ENCODE data around the gene ZFP69.
"Not testable (repeated sequence)": the region's sequence is repeated elsewhere in the genome, so short reads cannot be mapped to it uniquely, and the experiment has no call there.

The ZFP69 gene

GRCh38 chr1:40451238-40451585 is 25.9 kb upstream of the ZFP69 start:
- Histone ChIP-seq H3K36me3 (ENCODE audit: control insufficient read depth in 2 of 2, insufficient read depth in 2 of 2, low read length in 2 of 2) (no peaks in the 10 kb centered on the region), H3K27me3 (ENCODE audit: control insufficient read depth in 2 of 2, insufficient read depth in 2 of 2, low read length in 2 of 2) (no peaks in the 10 kb centered on the region), H3K4me3 (ENCODE audit: low read length in 2 of 2) (no peak overlapping the region), H3K9ac (ENCODE audit: low read depth in 1 of 2, low read length in 2 of 2) (no peak overlapping the region), H3K9me3 (ENCODE audit: control insufficient read depth in 2 of 2, low read length in 2 of 2) (peaks cover 3 to 6% of the 10 kb centered on the region in 2 donors), H3K27ac (ENCODE audit: low read depth in 2 of 2, low read length in 2 of 2) (no peak overlapping the region), H3K4me1 (ENCODE audit: control insufficient read depth in 2 of 2, insufficient read depth in 2 of 2, low read length in 2 of 2) (peaks cover 0 to 3% of the 10 kb centered on the region in 2 donors)

GRCh38 chr1:40454873-40455272 is 22.2 kb upstream of the ZFP69 start:
- Histone ChIP-seq H3K27ac (ENCODE audit: low read depth in 2 of 2, low read length in 2 of 2) (no peak overlapping the region), H3K4me1 (ENCODE audit: control insufficient read depth in 2 of 2, insufficient read depth in 2 of 2, low read length in 2 of 2) (peaks cover 0 to 3% of the 10 kb centered on the region in 2 donors), H3K9me3 (ENCODE audit: control insufficient read depth in 2 of 2, low read length in 2 of 2) (peaks cover 18 to 25% of the 10 kb centered on the region in 2 donors), H3K27me3 (ENCODE audit: control insufficient read depth in 2 of 2, insufficient read depth in 2 of 2, low read length in 2 of 2) (no peaks in the 10 kb centered on the region), H3K9ac (ENCODE audit: low read depth in 1 of 2, low read length in 2 of 2) (no peak overlapping the region), H3K36me3 (ENCODE audit: control insufficient read depth in 2 of 2, insufficient read depth in 2 of 2, low read length in 2 of 2) (peaks cover 17 to 18% of the 10 kb centered on the region in 2 donors), H3K4me3 (ENCODE audit: low read length in 2 of 2) (no peak overlapping the region)

GRCh38 chr1:40462956-40463590 is 14.0 kb upstream of the ZFP69 start:
- no peak overlapping the region for H3K9ac ChIP-seq (ENCODE audit: low read depth in 1 of 2, low read length in 2 of 2)
- H3K36me3 ChIP-seq (ENCODE audit: control insufficient read depth in 2 of 2, insufficient read depth in 2 of 2, low read length in 2 of 2), result peaks cover 13 to 19% of the 10 kb centered on the region in 2 donors
- H3K27me3 ChIP-seq (ENCODE audit: control insufficient read depth in 2 of 2, insufficient read depth in 2 of 2, low read length in 2 of 2), result no peaks in the 10 kb centered on the region
- H3K4me3 ChIP-seq (ENCODE audit: low read length in 2 of 2), result no peak overlapping the region
- no peaks in the 10 kb centered on the region for H3K4me1 ChIP-seq (ENCODE audit: control insufficient read depth in 2 of 2, insufficient read depth in 2 of 2, low read length in 2 of 2)
- H3K9me3 ChIP-seq (ENCODE audit: control insufficient read depth in 2 of 2, low read length in 2 of 2), result peaks cover 52 to 55% of the 10 kb centered on the region in 2 donors
- no peak overlapping the region for H3K27ac ChIP-seq (ENCODE audit: low read depth in 2 of 2, low read length in 2 of 2)

GRCh38 chr1:40469327-40469726 is 7.8 kb upstream of the ZFP69 start:
- Histone ChIP-seq H3K36me3 (ENCODE audit: control insufficient read depth in 2 of 2, insufficient read depth in 2 of 2, low read length in 2 of 2) (no peaks in the 10 kb centered on the region), H3K27ac (ENCODE audit: low read depth in 2 of 2, low read length in 2 of 2) (no peak overlapping the region), H3K27me3 (ENCODE audit: control insufficient read depth in 2 of 2, insufficient read depth in 2 of 2, low read length in 2 of 2) (no peaks in the 10 kb centered on the region), H3K9ac (ENCODE audit: low read depth in 1 of 2, low read length in 2 of 2) (no peak overlapping the region), H3K4me3 (ENCODE audit: low read length in 2 of 2) (no peak overlapping the region), H3K9me3 (ENCODE audit: control insufficient read depth in 2 of 2, low read length in 2 of 2) (peaks cover 30 to 34% of the 10 kb centered on the region in 2 donors), H3K4me1 (ENCODE audit: control insufficient read depth in 2 of 2, insufficient read depth in 2 of 2, low read length in 2 of 2) (no peaks in the 10 kb centered on the region)

- no peak overlapping the region for H3K4me3 ChIP-seq (ENCODE audit: low read length in 2 of 2)
- no peak overlapping the region for H3K9ac ChIP-seq (ENCODE audit: low read depth in 1 of 2, low read length in 2 of 2)
- no peaks in the 10 kb centered on the region for H3K36me3 ChIP-seq (ENCODE audit: control insufficient read depth in 2 of 2, insufficient read depth in 2 of 2, low read length in 2 of 2)
- no peak overlapping the region for H3K27ac ChIP-seq (ENCODE audit: low read depth in 2 of 2, low read length in 2 of 2)
- H3K4me1 ChIP-seq (ENCODE audit: control insufficient read depth in 2 of 2, insufficient read depth in 2 of 2, low read length in 2 of 2), result peaks cover 3% of the 10 kb centered on the region in 2 donors
- peaks cover 0 to 7% of the 10 kb centered on the region in 2 donors for H3K9me3 ChIP-seq (ENCODE audit: control insufficient read depth in 2 of 2, low read length in 2 of 2)
- H3K27me3 ChIP-seq (ENCODE audit: control insufficient read depth in 2 of 2, insufficient read depth in 2 of 2, low read length in 2 of 2), result no peaks in the 10 kb centered on the region
These were observed 1.8 kb upstream of the ZFP69 start for GRCh38 chr1:40475268-40475667.

- peaks cover 3% of the 10 kb centered on the region in 2 donors for H3K4me1 ChIP-seq (ENCODE audit: control insufficient read depth in 2 of 2, insufficient read depth in 2 of 2, low read length in 2 of 2)
- peak overlapping the region; percentile 87 to 92 for H3K4me3 ChIP-seq (ENCODE audit: low read length in 2 of 2)
- peak overlapping the region in 1 of 2 donors; percentile 61 for H3K27ac ChIP-seq (ENCODE audit: low read depth in 2 of 2, low read length in 2 of 2)
- H3K36me3 ChIP-seq (ENCODE audit: control insufficient read depth in 2 of 2, insufficient read depth in 2 of 2, low read length in 2 of 2), result peaks cover 3 to 8% of the 10 kb centered on the region in 2 donors
- H3K27me3 ChIP-seq (ENCODE audit: control insufficient read depth in 2 of 2, insufficient read depth in 2 of 2, low read length in 2 of 2), result no peaks in the 10 kb centered on the region
- peaks cover 0 to 4% of the 10 kb centered on the region in 2 donors for H3K9me3 ChIP-seq (ENCODE audit: control insufficient read depth in 2 of 2, low read length in 2 of 2)
- peak overlapping the region; percentile 57 to 73 for H3K9ac ChIP-seq (ENCODE audit: low read depth in 1 of 2, low read length in 2 of 2)
These were observed 576 bp downstream of the ZFP69 start for GRCh38 chr1:40477678-40478053.

GRCh38 chr1:40478276-40478675 is 1.2 kb downstream of the ZFP69 start:
- peaks cover 3 to 14% of the 10 kb centered on the region in 2 donors for H3K36me3 ChIP-seq (ENCODE audit: control insufficient read depth in 2 of 2, insufficient read depth in 2 of 2, low read length in 2 of 2)
- no peak overlapping the region for H3K27ac ChIP-seq (ENCODE audit: low read depth in 2 of 2, low read length in 2 of 2)
- peak overlapping the region; percentile 87 to 92 for H3K4me3 ChIP-seq (ENCODE audit: low read length in 2 of 2)
- H3K9ac ChIP-seq (ENCODE audit: low read depth in 1 of 2, low read length in 2 of 2), result no peak overlapping the region
- H3K4me1 ChIP-seq (ENCODE audit: control insufficient read depth in 2 of 2, insufficient read depth in 2 of 2, low read length in 2 of 2), result peaks cover 3% of the 10 kb centered on the region in 2 donors
- H3K27me3 ChIP-seq (ENCODE audit: control insufficient read depth in 2 of 2, insufficient read depth in 2 of 2, low read length in 2 of 2), result no peaks in the 10 kb centered on the region
- peaks cover 0 to 4% of the 10 kb centered on the region in 2 donors for H3K9me3 ChIP-seq (ENCODE audit: control insufficient read depth in 2 of 2, low read length in 2 of 2)

GRCh38 chr1:40479156-40479555 is 2.1 kb downstream of the ZFP69 start:
- Histone ChIP-seq H3K4me1 (ENCODE audit: control insufficient read depth in 2 of 2, insufficient read depth in 2 of 2, low read length in 2 of 2) (peaks cover 3% of the 10 kb centered on the region in 2 donors), H3K36me3 (ENCODE audit: control insufficient read depth in 2 of 2, insufficient read depth in 2 of 2, low read length in 2 of 2) (peaks cover 3 to 16% of the 10 kb centered on the region in 2 donors), H3K27ac (ENCODE audit: low read depth in 2 of 2, low read length in 2 of 2) (no peak overlapping the region), H3K27me3 (ENCODE audit: control insufficient read depth in 2 of 2, insufficient read depth in 2 of 2, low read length in 2 of 2) (no peaks in the 10 kb centered on the region), H3K4me3 (ENCODE audit: low read length in 2 of 2) (no peak overlapping the region), H3K9me3 (ENCODE audit: control insufficient read depth in 2 of 2, low read length in 2 of 2) (peaks cover 0 to 2% of the 10 kb centered on the region in 2 donors), H3K9ac (ENCODE audit: low read depth in 1 of 2, low read length in 2 of 2) (no peak overlapping the region)

GRCh38 chr1:40495315-40495903 is 18.3 kb downstream of the ZFP69 start:
- no peak overlapping the region for H3K27ac ChIP-seq (ENCODE audit: low read depth in 2 of 2, low read length in 2 of 2)
- no peak overlapping the region for H3K4me3 ChIP-seq (ENCODE audit: low read length in 2 of 2)
- peaks cover 18 to 32% of the 10 kb centered on the region in 2 donors for H3K36me3 ChIP-seq (ENCODE audit: control insufficient read depth in 2 of 2, insufficient read depth in 2 of 2, low read length in 2 of 2)
- no peaks in the 10 kb centered on the region for H3K4me1 ChIP-seq (ENCODE audit: control insufficient read depth in 2 of 2, insufficient read depth in 2 of 2, low read length in 2 of 2)
- peaks cover 20 to 36% of the 10 kb centered on the region in 2 donors for H3K9me3 ChIP-seq (ENCODE audit: control insufficient read depth in 2 of 2, low read length in 2 of 2)
- H3K9ac ChIP-seq (ENCODE audit: low read depth in 1 of 2, low read length in 2 of 2), result no peak overlapping the region
- H3K27me3 ChIP-seq (ENCODE audit: control insufficient read depth in 2 of 2, insufficient read depth in 2 of 2, low read length in 2 of 2), result no peaks in the 10 kb centered on the region

- H3K4me3 ChIP-seq (ENCODE audit: low read length in 2 of 2); H3K27ac ChIP-seq (ENCODE audit: low read depth in 2 of 2, low read length in 2 of 2); H3K4me1 ChIP-seq (ENCODE audit: control insufficient read depth in 2 of 2, insufficient read depth in 2 of 2, low read length in 2 of 2); H3K9me3 ChIP-seq (ENCODE audit: control insufficient read depth in 2 of 2, low read length in 2 of 2); H3K27me3 ChIP-seq (ENCODE audit: control insufficient read depth in 2 of 2, insufficient read depth in 2 of 2, low read length in 2 of 2); H3K9ac ChIP-seq (ENCODE audit: low read depth in 1 of 2, low read length in 2 of 2); H3K36me3 ChIP-seq (ENCODE audit: control insufficient read depth in 2 of 2, insufficient read depth in 2 of 2, low read length in 2 of 2): not testable (repeated sequence)
These were observed 25.6 kb downstream of the ZFP69 start for GRCh38 chr1:40502651-40503050.
